Suprapubic skin (tissue), 4 donors: ENCODE results near the gene ARMC12. TPM values are rescaled to one million over a fixed set of nuclear protein-coding genes. Genes with fewer than 3 reads are reported as not detected.
"Not testable (repeated sequence)": the region's sequence is repeated elsewhere in the genome, so short reads cannot be mapped to it uniquely, and the experiment has no call there.

Experiments used
- DNase-seq, 2 donors: peaks; one replicate each; pipeline ENCODE4 v3.0.0-alpha.2; 2019; ENCODE audit warnings: low spot score in 2 of 2
- H3K27ac ChIP-seq: fragments of 200-600 bp; sonication (generic); one replicate; pipeline ENCODE4 v1.5.1; 2019
- H3K27me3 ChIP-seq: fragments of 200-600 bp; sonication (generic); one replicate; pipeline ENCODE4 v1.5.1; 2019
- H3K36me3 ChIP-seq: fragments of 200-600 bp; sonication (generic); one replicate; pipeline ENCODE4 v1.5.1; 2019
- H3K4me1 ChIP-seq: fragments of 200-600 bp; sonication (generic); one replicate; pipeline ENCODE4 v1.5.1; 2019
- H3K4me3 ChIP-seq: fragments of 200-600 bp; sonication (generic); one replicate; pipeline ENCODE4 v1.5.1; 2019; ENCODE audit warnings: mild to moderate bottlenecking
- H3K9me3 ChIP-seq: fragments of 200-600 bp; sonication (generic); one replicate; pipeline ENCODE4 v1.5.1; 2019
- CTCF ChIP-seq, 2 donors: fragments of 200-600 bp in 1 of 2; fragments of 450-650 bp in 1 of 2; sonication (generic) in 1 of 2; IDR thresholded peaks; one replicate each; pipeline ENCODE4 v1.5.1; 2016 to 2019; ENCODE audit warnings: antibody characterized with exemption in 2 of 2, mild to moderate bottlenecking in 1 of 2, moderate library complexity in 1 of 2
- EP300 ChIP-seq: sonication (generic); formaldehyde crosslinking; IDR thresholded peaks from one replicate; pipeline ENCODE4 v1.6.1; 2017; ENCODE audit warnings: antibody characterized with exemption
- POLR2A ChIP-seq, 2 donors: fragments of 450-650 bp; IDR thresholded peaks; one replicate each; pipeline ENCODE4 v1.6.1; 2017; ENCODE audit warnings: antibody characterized with exemption in 2 of 2, mild to moderate bottlenecking in 2 of 2, moderate library complexity in 2 of 2
- POLR2AphosphoS5 ChIP-seq, 3 donors: sonication (generic); formaldehyde crosslinking; IDR thresholded peaks; one replicate each; pipeline ENCODE4 v1.6.1; 2017; ENCODE audit warnings: antibody characterized with exemption in 3 of 3
- WGBS: methylation state at CpG from one replicate; pipeline ENCODE4 v1.1.5; 2018; 5-methylcytosine and 5-hydroxymethylcytosine counted together
- total RNA-seq, 4 donors: library from RNA; depleted of rRNA; stranded (reverse); fragments of >200 nt; gene quantifications; one replicate each; pipeline ENCODE4 v1.1.0, GENCODE V29; 2016

ARMC12 gene
- total RNA-seq, 4 donors from 2014 or later, result 0.53 to 1.2 (median 0.55) TPM; not detected in 1

- WGBS, result 30% methylated on average over 10 of the region's 10 CpGs
- no peaks in the 10 kb centered on the region for H3K9me3 ChIP-seq
- H3K4me1 ChIP-seq, result peaks cover 35% of the 10 kb centered on the region
- H3K4me3 ChIP-seq, result no peak overlapping the region
- TF ChIP-seq POLR2A (IDR thresholded peaks at IDR 0.05), result peak in 1 of 2 donors; percentile 29
- peak in 2 of 3 donors; percentile 66 to 67 for TF ChIP-seq POLR2AphosphoS5 (IDR thresholded peaks at IDR 0.05)
- TF ChIP-seq EP300, result no peak
- no peak for TF ChIP-seq CTCF (IDR thresholded peaks at IDR 0.05)
- H3K27me3 ChIP-seq, result no peaks in the 10 kb centered on the region
- H3K27ac ChIP-seq, result peak overlapping the region; percentile 100
- DNase-seq, result peak; percentile 94 to 96
- H3K36me3 ChIP-seq, result no peaks in the 10 kb centered on the region
Measured at GRCh38 chr6:35691027-35691824, 45.6 kb upstream of the ARMC12 start.

GRCh38 chr6:35694462-35694861, 42.4 kb upstream of the ARMC12 start:
- no peak overlapping the region for H3K27ac ChIP-seq
- no peak for DNase-seq
- no peaks in the 10 kb centered on the region for H3K27me3 ChIP-seq
- H3K4me1 ChIP-seq, result peaks cover 29% of the 10 kb centered on the region
- no peak overlapping the region for H3K4me3 ChIP-seq
- TF ChIP-seq POLR2A (IDR thresholded peaks at IDR 0.05) (no peak), EP300 (no peak)
- H3K36me3 ChIP-seq, result no peaks in the 10 kb centered on the region
- no peaks in the 10 kb centered on the region for H3K9me3 ChIP-seq
- 93% methylated on average over 2 of the region's 2 CpGs for WGBS

GRCh38 chr6:35698430-35698829, 38.4 kb upstream of the ARMC12 start:
- H3K36me3 ChIP-seq, H3K27me3 ChIP-seq, H3K4me3 ChIP-seq, H3K4me1 ChIP-seq, H3K27ac ChIP-seq, DNase-seq, H3K9me3 ChIP-seq: not testable (repeated sequence)
- 83% methylated on average over 7 of the region's 7 CpGs for WGBS

- Histone ChIP-seq H3K4me3 (no peak overlapping the region), H3K9me3 (no peaks in the 10 kb centered on the region), H3K36me3 (no peaks in the 10 kb centered on the region), H3K27ac (no peak overlapping the region), H3K27me3 (no peaks in the 10 kb centered on the region), H3K4me1 (no peaks in the 10 kb centered on the region)
- no peak for DNase-seq
- no peak for TF ChIP-seq POLR2A (IDR thresholded peaks at IDR 0.05)
- TF ChIP-seq POLR2AphosphoS5 (IDR thresholded peaks at IDR 0.05), result no peak
- no peak for TF ChIP-seq CTCF (IDR thresholded peaks at IDR 0.05)
- no peak for TF ChIP-seq EP300
- 78% methylated on average over 3 of the region's 3 CpGs for WGBS
Measured at GRCh38 chr6:35698858-35699257, 38.0 kb upstream of the ARMC12 start.

- H3K36me3 ChIP-seq, result no peaks in the 10 kb centered on the region
- no peaks in the 10 kb centered on the region for H3K9me3 ChIP-seq
- H3K27ac ChIP-seq, result no peak overlapping the region
- TF ChIP-seq POLR2AphosphoS5 (IDR thresholded peaks at IDR 0.05) (no peak), POLR2A (IDR thresholded peaks at IDR 0.05) (no peak), EP300 (no peak)
- H3K4me3 ChIP-seq, result no peak overlapping the region
- H3K27me3 ChIP-seq, result no peaks in the 10 kb centered on the region
- no peak for DNase-seq
- H3K4me1 ChIP-seq, result peaks cover 2% of the 10 kb centered on the region
Measured at GRCh38 chr6:35703554-35703953, 33.3 kb upstream of the ARMC12 start.

- TF ChIP-seq EP300 (no peak), POLR2A (IDR thresholded peaks at IDR 0.05) (no peak), CTCF (IDR thresholded peaks at IDR 0.05) (no peak), POLR2AphosphoS5 (IDR thresholded peaks at IDR 0.05) (no peak)
- no peaks in the 10 kb centered on the region for H3K9me3 ChIP-seq
- no peak for DNase-seq
- H3K27ac ChIP-seq, result no peak overlapping the region
- WGBS, result 52% methylated on average over 3 of the region's 3 CpGs
- H3K36me3 ChIP-seq, result no peaks in the 10 kb centered on the region
- H3K27me3 ChIP-seq, result no peaks in the 10 kb centered on the region
- H3K4me1 ChIP-seq, result peaks cover 6% of the 10 kb centered on the region
- no peak overlapping the region for H3K4me3 ChIP-seq
Measured at GRCh38 chr6:35706468-35706867, 30.4 kb upstream of the ARMC12 start.
